Mesothelial cell of epicardium (in vitro differentiated cells): ENCODE data around the gene DNAJB14. TPM values are rescaled to one million over a fixed set of nuclear protein-coding genes. Genes with fewer than 3 reads are reported as not detected.

Experiments used
- DNase-seq, 2 experiments: peaks; one replicate each; pipeline ENCODE4 v3.0.0; 2021; ENCODE audit warnings: low spot score in 2 of 2; ENCODE audit not compliant: unreplicated experiment in 2 of 2
- H3K27ac Mint-ChIP-seq: 2 replicates; pipeline ENCODE4 v1.8.0; 2021; ENCODE audit warnings: mixed read lengths
- H3K27me3 Mint-ChIP-seq: 2 replicates; pipeline ENCODE4 v1.8.0; 2021; ENCODE audit warnings: low read depth, mixed read lengths
- H3K36me3 Mint-ChIP-seq: 2 replicates; pipeline ENCODE4 v1.8.0; 2021; ENCODE audit warnings: mixed read lengths
- H3K4me1 Mint-ChIP-seq: 2 replicates; pipeline ENCODE4 v1.8.0; 2021; ENCODE audit warnings: mixed read lengths
- H3K4me3 Mint-ChIP-seq: 2 replicates; pipeline ENCODE4 v1.8.0; 2021; ENCODE audit warnings: mild to moderate bottlenecking, moderate library complexity, mixed read lengths
- H3K9me3 Mint-ChIP-seq: 2 replicates; pipeline ENCODE4 v1.8.0; 2021; ENCODE audit warnings: mixed read lengths
- CTCF ChIP-seq: fragments of 200-600 bp; sonication (generic); IDR thresholded peaks from one replicate; pipeline ENCODE4 v1.5.0; 2021; ENCODE audit warnings: antibody characterized with exemption; ENCODE audit not compliant: unreplicated experiment
- total RNA-seq: library from RNA; stranded (reverse); gene quantifications from 3 replicates; pipeline ENCODE4 v1.2.1, GENCODE V29; 2021

Gene DNAJB14
- total RNA-seq, 1 donor from 2014 or later = 55.9 TPM

GRCh38 chr4:99855678-99856077 is 90.7 kb downstream of the DNAJB14 start:
- Mint-ChIP-seq H3K36me3 (no peaks in the 10 kb centered on the region), H3K4me1 (peaks cover 7% of the 10 kb centered on the region), H3K27me3 (no peaks in the 10 kb centered on the region), H3K9me3 (no peaks in the 10 kb centered on the region), H3K4me3 (no peak overlapping the region), H3K27ac (no peak overlapping the region)
- no peak for TF ChIP-seq CTCF
- DNase-seq = no peak

GRCh38 chr4:99853999-99854398 is 92.4 kb downstream of the DNAJB14 start:
- Mint-ChIP-seq H3K27ac (no peak overlapping the region), H3K27me3 (no peaks in the 10 kb centered on the region), H3K36me3 (no peaks in the 10 kb centered on the region)

GRCh38 chr4:99853190-99853589 is 93.2 kb downstream of the DNAJB14 start:
- H3K4me1 Mint-ChIP-seq = peaks cover 7% of the 10 kb centered on the region
- no peak overlapping the region for H3K27ac Mint-ChIP-seq
- H3K9me3 Mint-ChIP-seq = no peaks in the 10 kb centered on the region

More at GRCh38 chr4:99853999-99854398, 92.4 kb downstream of the DNAJB14 start:
- no peak for DNase-seq
- Mint-ChIP-seq H3K4me3 (no peak overlapping the region), H3K4me1 (peaks cover 7% of the 10 kb centered on the region), H3K9me3 (no peaks in the 10 kb centered on the region)
- TF ChIP-seq CTCF = no peak

GRCh38 chr4:99852199-99852749 is 94.1 kb downstream of the DNAJB14 start:
- H3K4me3 Mint-ChIP-seq = no peak overlapping the region
- no peaks in the 10 kb centered on the region for H3K27me3 Mint-ChIP-seq
- H3K27ac Mint-ChIP-seq = no peak overlapping the region
- TF ChIP-seq CTCF = no peak
- no peaks in the 10 kb centered on the region for H3K36me3 Mint-ChIP-seq
- H3K4me1 Mint-ChIP-seq = peaks cover 7% of the 10 kb centered on the region
- no peak for DNase-seq
- H3K9me3 Mint-ChIP-seq = no peaks in the 10 kb centered on the region

More at GRCh38 chr4:99853190-99853589, 93.2 kb downstream of the DNAJB14 start:
- no peak for DNase-seq
- no peak overlapping the region for H3K4me3 Mint-ChIP-seq
- no peaks in the 10 kb centered on the region for H3K36me3 Mint-ChIP-seq
- no peaks in the 10 kb centered on the region for H3K27me3 Mint-ChIP-seq
- no peak for TF ChIP-seq CTCF

GRCh38 chr4:99848591-99849001 is 97.8 kb downstream of the DNAJB14 start:
- Mint-ChIP-seq H3K4me1 (peaks cover 14% of the 10 kb centered on the region), H3K27ac (no peak overlapping the region), H3K27me3 (no peaks in the 10 kb centered on the region), H3K36me3 (no peaks in the 10 kb centered on the region), H3K4me3 (no peak overlapping the region), H3K9me3 (no peaks in the 10 kb centered on the region)
- no peak for DNase-seq
- no peak for TF ChIP-seq CTCF
